HEK293 (cell line): ENCODE results near the gene SEPTIN14.
"Not testable (repeated sequence)": the region's sequence is repeated elsewhere in the genome, so short reads cannot be mapped to it uniquely, and the experiment has no call there.

ENCODE experiments used
- CTCF ChIA-PET: fragments of 350-600 bp; formaldehyde crosslinking; extraction: SDS; loops from one replicate; lab custom pipeline; 2021; ENCODE audit warnings: antibody characterized with exemption; lab: Yijun Ruan, JAX
- POLR2A ChIA-PET: fragments of 300-600 bp; formaldehyde crosslinking; extraction: SDS; loops from one replicate; lab custom pipeline; 2020; ENCODE audit warnings: antibody characterized with exemption, inconsistent platforms; lab: Yijun Ruan, JAX
- H3K27ac ChIP-seq: fragments of 200-500 bp; sonication (Bioruptor generic); 2 replicates; pipeline ENCODE4 v1.5.1; 2014; ENCODE audit warnings: low read depth, low read length, control low read depth, inconsistent platforms; ENCODE audit errors: extremely low read depth
- H3K36me3 ChIP-seq, 2 experiments: fragments of 200-500 bp in 1 of 2; sonication (Bioruptor generic) in 1 of 2; 1 replicate in 1 of 2; 2 replicates in 1 of 2; pipeline ENCODE4 v1.5.1; 2014 to 2017; ENCODE audit warnings: inconsistent platforms in 2 of 2, low read length in 2 of 2; ENCODE audit not compliant: control insufficient read depth in 2 of 2, insufficient read depth in 1 of 2
- H3K4me1 ChIP-seq: fragments of 200-500 bp; sonication (Bioruptor generic); 2 replicates; pipeline ENCODE4 v1.5.1; 2014; ENCODE audit warnings: mild to moderate bottlenecking, low read length, inconsistent platforms; ENCODE audit not compliant: control insufficient read depth, insufficient read depth
- H3K4me3 ChIP-seq: 2 replicates; pipeline ENCODE4 v1.5.1; 2011; ENCODE audit warnings: low read depth, mild to moderate bottlenecking, control low read depth, low read length, moderate library complexity
- H3K9me3 ChIP-seq: fragments of 200-500 bp; sonication (Bioruptor generic); 2 replicates; pipeline ENCODE4 v1.5.1; 2014; ENCODE audit warnings: low read depth, low read length, inconsistent platforms; ENCODE audit not compliant: control insufficient read depth, insufficient read depth
- BCL11B ChIP-seq: fragments of 450-650 bp; formaldehyde crosslinking; IDR thresholded peaks from 2 replicates; pipeline ENCODE4 v1.5.1; 2016; ENCODE audit warnings: low read depth, missing biosample characterization, missing genetic modification characterization
- GLIS1 ChIP-seq: fragments of 450-650 bp; formaldehyde crosslinking; IDR thresholded peaks from 2 replicates; pipeline ENCODE4 v1.5.1; 2016; ENCODE audit warnings: missing biosample characterization, missing genetic modification characterization
- MYNN ChIP-seq: fragments of 450-650 bp; formaldehyde crosslinking; IDR thresholded peaks from 2 replicates; pipeline ENCODE4 v1.5.1; 2016; ENCODE audit warnings: missing biosample characterization, missing genetic modification characterization, borderline replicate concordance
- PATZ1 ChIP-seq: fragments of 450-650 bp; formaldehyde crosslinking; IDR thresholded peaks from 2 replicates; pipeline ENCODE4 v1.5.1; 2016; ENCODE audit warnings: missing biosample characterization, missing genetic modification characterization
- TCF7L2 ChIP-seq: IDR thresholded peaks from 2 replicates; pipeline ENCODE4 v1.6.1; 2011; ENCODE audit warnings: low read depth, mild to moderate bottlenecking, inconsistent platforms, low read length, moderate library complexity, borderline replicate concordance
- ZFP69B ChIP-seq: fragments of 450-650 bp; formaldehyde crosslinking; IDR thresholded peaks from 2 replicates; pipeline ENCODE4 v1.5.1; 2016; ENCODE audit warnings: missing biosample characterization, missing genetic modification characterization
- ZNF10 ChIP-seq: fragments of 450-650 bp; formaldehyde crosslinking; IDR thresholded peaks from 2 replicates; pipeline ENCODE4 v1.5.1; 2017; ENCODE audit warnings: missing biosample characterization, missing genetic modification characterization
- ZNF133 ChIP-seq: fragments of 450-650 bp; formaldehyde crosslinking; IDR thresholded peaks from 2 replicates; pipeline ENCODE4 v1.5.1; 2016; ENCODE audit warnings: missing biosample characterization, missing genetic modification characterization
- ZNF138 ChIP-seq: fragments of 450-650 bp; formaldehyde crosslinking; IDR thresholded peaks from 2 replicates; pipeline ENCODE4 v1.5.1; 2016; ENCODE audit warnings: missing biosample characterization, missing genetic modification characterization, borderline replicate concordance
- ZNF157 ChIP-seq: fragments of 450-650 bp; formaldehyde crosslinking; IDR thresholded peaks from 2 replicates; pipeline ENCODE4 v1.5.1; 2016; ENCODE audit warnings: missing biosample characterization, missing genetic modification characterization
- ZNF175 ChIP-seq: fragments of 450-650 bp; formaldehyde crosslinking; IDR thresholded peaks from 2 replicates; pipeline ENCODE4 v1.5.1; 2016; ENCODE audit warnings: missing biosample characterization, missing genetic modification characterization
- ZNF202 ChIP-seq: fragments of 450-650 bp; formaldehyde crosslinking; IDR thresholded peaks from 2 replicates; pipeline ENCODE4 v1.5.1; 2016; ENCODE audit warnings: missing biosample characterization, missing genetic modification characterization, borderline replicate concordance
- ZNF302 ChIP-seq: fragments of 450-650 bp; formaldehyde crosslinking; IDR thresholded peaks from 2 replicates; pipeline ENCODE4 v1.5.1; 2016; ENCODE audit warnings: missing biosample characterization, missing genetic modification characterization, low read depth
- ZNF324 ChIP-seq: fragments of 450-650 bp; formaldehyde crosslinking; IDR thresholded peaks from 2 replicates; pipeline ENCODE4 v1.5.1; 2016; ENCODE audit warnings: missing biosample characterization, missing genetic modification characterization
- ZNF501 ChIP-seq: fragments of 450-650 bp; formaldehyde crosslinking; IDR thresholded peaks from 2 replicates; pipeline ENCODE4 v1.5.1; 2016; ENCODE audit warnings: missing biosample characterization, missing genetic modification characterization
- ZNF513 ChIP-seq: fragments of 450-650 bp; IDR thresholded peaks from 2 replicates; pipeline ENCODE4 v1.5.1; 2018; ENCODE audit warnings: missing biosample characterization, missing genetic modification characterization
- ZNF518A ChIP-seq: fragments of 450-650 bp; formaldehyde crosslinking; conservative IDR thresholded peaks from 2 replicates; pipeline ENCODE4 v1.5.1; 2016; ENCODE audit warnings: low read depth, missing biosample characterization, missing genetic modification characterization
- ZNF560 ChIP-seq: fragments of 450-650 bp; formaldehyde crosslinking; IDR thresholded peaks from 2 replicates; pipeline ENCODE4 v1.5.1; 2017; ENCODE audit warnings: missing biosample characterization, missing genetic modification characterization, borderline replicate concordance
- ZNF701 ChIP-seq: fragments of 450-650 bp; formaldehyde crosslinking; IDR thresholded peaks from 2 replicates; pipeline ENCODE4 v1.5.1; 2016; ENCODE audit warnings: missing biosample characterization, missing genetic modification characterization

The SEPTIN14 gene

GRCh38 chr7:55862652-55863051 lies at the start of gene SEPTIN14:
Gene SEPTIN14, minus strand, starts transcription at chr7:55862752. Its CDS starts 756 bp downstream, at chr7:55861996.
- POLR2A ChIA-PET, H3K36me3 ChIP-seq, H3K27ac ChIP-seq, H3K4me1 ChIP-seq, H3K4me3 ChIP-seq, H3K9me3 ChIP-seq, CTCF ChIA-PET: not testable (repeated sequence)

- TF ChIP-seq ZNF701 (tag by site-specific recombination) = no peak
- TF ChIP-seq ZNF518A = no peak
- no peak for TF ChIP-seq ZNF157 (tag by site-specific recombination)
- no peak for TF ChIP-seq ZNF501
- TF ChIP-seq ZNF560 = no peak
- TF ChIP-seq ZNF324 (tag by site-specific recombination) = no peak
- no peak for TF ChIP-seq ZFP69B
- TF ChIP-seq, all 188 proteins: peak for 0
- Histone ChIP-seq H3K4me3 (no peak overlapping the region), H3K36me3 (peaks cover 0 to 4% of the 10 kb centered on the region in 2 experiments; a peak in 1 of 3 replicates), H3K4me1 (no peaks in the 10 kb centered on the region), H3K9me3 (no peaks in the 10 kb centered on the region), H3K27ac (no peak overlapping the region)
- CTCF ChIA-PET = interaction anchor here (0.6 kb wide), 1 partner anchor 552 kb away, joined by 4 read pairs; no protein-coding TSS in a partner anchor
- POLR2A ChIA-PET = interaction anchor here (0.6 kb wide), 1 partner anchor 700 kb away, joined by 4 read pairs; no protein-coding TSS in a partner anchor
These were observed 41.6 kb upstream of the SEPTIN14 start for GRCh38 chr7:55903985-55904759.

GRCh38 chr7:55901059-55901458 lies 38.5 kb upstream of the SEPTIN14 start:
- H3K36me3 ChIP-seq, POLR2A ChIA-PET, CTCF ChIA-PET, H3K4me3 ChIP-seq, H3K27ac ChIP-seq, H3K9me3 ChIP-seq, H3K4me1 ChIP-seq: not testable (repeated sequence)

- no peak overlapping the region for H3K4me3 ChIP-seq
- POLR2A ChIA-PET = no interaction called here
- H3K9me3 ChIP-seq = no peaks in the 10 kb centered on the region
- CTCF ChIA-PET = no interaction called here
- no peaks in the 10 kb centered on the region for H3K4me1 ChIP-seq
- no peaks in the 10 kb centered on the region for H3K36me3 ChIP-seq
- H3K27ac ChIP-seq = no peak overlapping the region
- TF ChIP-seq ZNF302 = no peak
- no peak for TF ChIP-seq MYNN (tag by site-specific recombination)
- TF ChIP-seq PATZ1 = no peak
- TF ChIP-seq ZNF202 (tag by site-specific recombination) = no peak
- no peak for TF ChIP-seq BCL11B
- TF ChIP-seq ZNF175 (tag by site-specific recombination) = no peak
- TF ChIP-seq ZNF138 (tag by site-specific recombination) = no peak
- no peak for TF ChIP-seq ZNF10 (tag by site-specific recombination)
- no peak for TF ChIP-seq TCF7L2
- TF ChIP-seq GLIS1 (tag by site-specific recombination) = no peak
- no peak for TF ChIP-seq ZNF133 (tag by site-specific recombination)
- no peak for TF ChIP-seq ZNF513
These were observed 35.7 kb upstream of the SEPTIN14 start for GRCh38 chr7:55898287-55898686.
